ENCODE data around the gene SRSF3. TPM values are rescaled to one million over a fixed set of nuclear protein-coding genes. Genes with fewer than 3 reads are reported as not detected.

The SRSF3 gene
- total RNA-seq, 2 donors from 2014 or later: 493 to 536 TPM

GRCh38 chr6:36576578-36576977 lies 17.6 kb upstream of the SRSF3 start:
- Histone ChIP-seq H3K4me1 (ENCODE audit: control insufficient read depth, insufficient read depth, low read length) (peaks cover 4% of the 10 kb centered on the region), H3K27me3 (ENCODE audit: control insufficient read depth, insufficient read depth, low read length, poor library complexity, severe bottlenecking) (no peaks in the 10 kb centered on the region), H3K9ac (ENCODE audit: extremely low read depth, low read length, poor library complexity, severe bottlenecking) (no peak overlapping the region), H3K4me3 (ENCODE audit: low read length) (no peak overlapping the region), H3K27ac (ENCODE audit: low read depth, low read length) (no peak overlapping the region), H3K36me3 (ENCODE audit: control insufficient read depth, insufficient read depth, low read length) (no peaks in the 10 kb centered on the region), H3K9me3 (ENCODE audit: control insufficient read depth, low read length) (no peaks in the 10 kb centered on the region)
- no peak for TF ChIP-seq CTCF (conservative IDR thresholded peaks at IDR 0.05)
- H3K27me3 Mint-ChIP-seq (ENCODE audit: insufficient read depth): no peaks in the 10 kb centered on the region
- H3K4me1 Mint-ChIP-seq: peaks cover 13% of the 10 kb centered on the region
- H3K9me3 Mint-ChIP-seq: peaks cover 2% of the 10 kb centered on the region
- DNase-seq: no peak
- WGBS, 2 experiments (ENCODE audit: insufficient coverage in 1 of 2, insufficient read length in 1 of 2): 87 to 95% methylated on average over 7 of the region's 7 CpGs
- no peak overlapping the region for H3K27ac Mint-ChIP-seq
- no peak overlapping the region for H3K4me3 Mint-ChIP-seq
- no peaks in the 10 kb centered on the region for H3K36me3 Mint-ChIP-seq (ENCODE audit: low read depth)

- Histone ChIP-seq H3K27me3 (ENCODE audit: control insufficient read depth, insufficient read depth, low read length, poor library complexity, severe bottlenecking) (no peaks in the 10 kb centered on the region), H3K4me1 (ENCODE audit: control insufficient read depth, insufficient read depth, low read length) (peaks cover 4% of the 10 kb centered on the region), H3K36me3 (ENCODE audit: control insufficient read depth, insufficient read depth, low read length) (no peaks in the 10 kb centered on the region), H3K9me3 (ENCODE audit: control insufficient read depth, low read length) (no peaks in the 10 kb centered on the region), H3K9ac (ENCODE audit: extremely low read depth, low read length, poor library complexity, severe bottlenecking) (no peak overlapping the region), H3K27ac (ENCODE audit: low read depth, low read length) (no peak overlapping the region), H3K4me3 (ENCODE audit: low read length) (no peak overlapping the region)
- WGBS, 2 experiments (ENCODE audit: insufficient coverage in 1 of 2, insufficient read length in 1 of 2): 43 to 95% methylated on average over 1 to 2 of the region's 2 CpGs
- no peak overlapping the region for H3K4me3 Mint-ChIP-seq
- no peak for DNase-seq
- peaks cover 13% of the 10 kb centered on the region for H3K4me1 Mint-ChIP-seq
- H3K36me3 Mint-ChIP-seq (ENCODE audit: low read depth): no peaks in the 10 kb centered on the region
- H3K27ac Mint-ChIP-seq: no peak overlapping the region
- no peak for TF ChIP-seq CTCF (conservative IDR thresholded peaks at IDR 0.05)
- no peaks in the 10 kb centered on the region for H3K9me3 Mint-ChIP-seq
- no peaks in the 10 kb centered on the region for H3K27me3 Mint-ChIP-seq (ENCODE audit: insufficient read depth)
Observed at GRCh38 chr6:36577301-36577700, 16.9 kb upstream of the SRSF3 start.

- Histone ChIP-seq H3K4me3 (ENCODE audit: low read length) (no peak overlapping the region), H3K9ac (ENCODE audit: extremely low read depth, low read length, poor library complexity, severe bottlenecking) (no peak overlapping the region), H3K27ac (ENCODE audit: low read depth, low read length) (no peak overlapping the region), H3K36me3 (ENCODE audit: control insufficient read depth, insufficient read depth, low read length) (no peaks in the 10 kb centered on the region), H3K27me3 (ENCODE audit: control insufficient read depth, insufficient read depth, low read length, poor library complexity, severe bottlenecking) (no peaks in the 10 kb centered on the region), H3K9me3 (ENCODE audit: control insufficient read depth, low read length) (no peaks in the 10 kb centered on the region), H3K4me1 (ENCODE audit: control insufficient read depth, insufficient read depth, low read length) (peaks cover 4% of the 10 kb centered on the region)
- WGBS, 2 experiments (ENCODE audit: insufficient coverage in 1 of 2, insufficient read length in 1 of 2): 92 to 96% methylated on average over 3 to 5 of the region's 5 CpGs
- Mint-ChIP-seq H3K27ac (no peak overlapping the region), H3K4me3 (no peak overlapping the region), H3K4me1 (peaks cover 13% of the 10 kb centered on the region), H3K36me3 (ENCODE audit: low read depth) (no peaks in the 10 kb centered on the region), H3K9me3 (no peaks in the 10 kb centered on the region), H3K27me3 (ENCODE audit: insufficient read depth) (no peaks in the 10 kb centered on the region)
- no peak for DNase-seq
- no peak for TF ChIP-seq CTCF (conservative IDR thresholded peaks at IDR 0.05)
Observed at GRCh38 chr6:36578030-36578429, 16.1 kb upstream of the SRSF3 start.
